Esophagus squamous epithelium (tissue), 5 donors: ENCODE data around the gene CYB561A3. TPM values are rescaled to one million over a fixed set of nuclear protein-coding genes. Genes with fewer than 3 reads are reported as not detected.

Experiments
- DNase-seq: peaks from one replicate; lab custom pipeline; 2025; lab: John Stamatoyannopoulos, UW
- H3K27ac ChIP-seq, 4 donors: fragments of 200-600 bp; sonication (generic); one replicate each; pipeline ENCODE4 v1.5.1; 2016 to 2019; ENCODE audit warnings: mild to moderate bottlenecking in 1 of 4
- H3K27me3 ChIP-seq, 4 donors: fragments of 200-600 bp; sonication (generic); 1 replicate in 3 of 4; 2 replicates in 1 of 4; pipeline versions ENCODE4 v1.5.1 to v1.6.0; 2017 to 2021; ENCODE audit warnings: antibody characterized with exemption in 1 of 4
- H3K36me3 ChIP-seq, 3 donors: fragments of 200-600 bp; sonication (generic); one replicate each; pipeline ENCODE4 v1.5.1; 2016 to 2019
- H3K4me1 ChIP-seq, 3 donors: fragments of 200-600 bp; sonication (generic); one replicate each; pipeline ENCODE4 v1.5.1; 2017 to 2019
- H3K4me3 ChIP-seq, 4 donors: fragments of 200-600 bp; sonication (generic); 1 replicate in 3 of 4; 2 replicates in 1 of 4; pipeline ENCODE4 v1.5.1; 2016 to 2019; ENCODE audit warnings: mild to moderate bottlenecking in 2 of 4, moderate library complexity in 1 of 4
- H3K9me3 ChIP-seq, 3 donors: fragments of 200-600 bp; sonication (generic); one replicate each; pipeline ENCODE4 v1.5.1; 2016 to 2019
- POLR2A ChIP-seq, 4 donors: fragments of 450-650 bp; IDR thresholded peaks; one replicate each; pipeline ENCODE4 v1.6.1; 2017; ENCODE audit warnings: antibody characterized with exemption in 4 of 4, mild to moderate bottlenecking in 4 of 4, moderate library complexity in 3 of 4
- WGBS, 2 donors: methylation state at CpG; one replicate each; pipeline ENCODE4 v1.1.5; 2018; 5-methylcytosine and 5-hydroxymethylcytosine counted together
- intact Hi-C: fragments of 100-400 bp; cut with DNase I; formaldehyde crosslinking; loops from one replicate; pipeline ENCODE4 v1.15.0; 2022
- total RNA-seq, 4 donors: library from RNA; depleted of rRNA; stranded (reverse); fragments of >200 nt; gene quantifications; one replicate each; pipeline ENCODE4 v1.1.0, GENCODE V29; 2016
- donor health status: DM: yes; HTN: yes; CAD: no.

CYB561A3 gene
- total RNA-seq, 4 donors from 2014 or later, result 23.9 to 44.3 (median 27.9) TPM

DNA sequence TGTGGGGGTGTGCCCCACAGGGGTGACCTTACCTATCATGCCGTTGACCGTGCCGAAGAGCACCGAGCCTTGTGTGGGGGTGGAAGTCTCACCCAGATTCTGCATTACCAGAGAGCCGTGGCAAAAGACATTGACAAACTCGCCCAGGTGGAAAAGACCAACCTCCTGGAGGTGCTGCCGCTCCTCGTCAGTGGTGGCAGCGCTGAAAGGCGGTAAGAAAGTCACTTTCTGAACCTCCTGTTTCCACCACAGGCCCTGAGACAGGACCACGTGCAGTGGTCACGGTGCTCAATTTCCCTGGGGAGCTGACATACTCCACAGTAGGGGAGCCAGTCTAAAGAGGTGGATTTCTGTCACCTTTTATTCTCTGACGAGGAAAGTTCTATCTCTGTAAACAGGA, 59.1 kb downstream of the CYB561A3 start:
- H3K9me3 ChIP-seq, result no peaks in the 10 kb centered on the region
- DNase-seq, result no peak
- H3K4me1 ChIP-seq, result peaks cover 0 to 14% (median 12%) of the 10 kb centered on the region in 3 donors
- peaks cover 21 to 91% (median 46%) of the 10 kb centered on the region in 3 donors for H3K36me3 ChIP-seq
- H3K27me3 ChIP-seq, result no peaks in the 10 kb centered on the region
- H3K4me3 ChIP-seq, result no peak overlapping the region
- intact Hi-C loops, result no loop called here
- WGBS, 2 donors, result 91 to 94% methylated on average over 4 to 8 of the region's 13 CpGs
- TF ChIP-seq POLR2A (IDR thresholded peaks at IDR 0.05), result no peak
- no peak overlapping the region for H3K27ac ChIP-seq

Other genes starting within 250 kb of the CYB561A3 start
- gene VPS37C, start 200.5 kb downstream of the CYB561A3 start, total RNA-seq, result 10 to 100 TPM; 12.6 to 23.5 (median 18.0) TPM
- not detected for gene PGA3, start 158.4 kb downstream of the CYB561A3 start, total RNA-seq
- 1 to 10 TPM in 1 of 4 donors, not detected in 3; 1.3 TPM for gene PGA4, start 139.5 kb downstream of the CYB561A3 start, total RNA-seq
- under 1 TPM in 2 of 4 donors, not detected in 2; 0.19 to 0.22 TPM for gene PGA5, start 120.7 kb downstream of the CYB561A3 start, total RNA-seq
- 1 to 10 TPM in 1 of 4 donors, under 1 TPM in 3; 0.09 to 1.5 (median 0.30) TPM for gene VWCE, start 66.6 kb downstream of the CYB561A3 start, total RNA-seq
- 100 to 1,000 TPM in 3 of 4 donors, 10 to 100 TPM in 1; 98.9 to 146 (median 127) TPM for gene DDB1, start 28.8 kb downstream of the CYB561A3 start, total RNA-seq
- gene TKFC, start 28.7 kb downstream of the CYB561A3 start, total RNA-seq, result 10 to 100 TPM; 19.8 to 29.2 (median 26.4) TPM
- 10 to 100 TPM; 14.6 to 28.1 (median 20.7) TPM for gene TMEM138, start 492 bp upstream of the CYB561A3 start, total RNA-seq
- 10 to 100 TPM in 2 of 4 donors, 1 to 10 TPM in 2; 4.4 to 22.7 (median 11.6) TPM for gene TMEM216, start 30.7 kb upstream of the CYB561A3 start, total RNA-seq
- 10 to 100 TPM; 24.4 to 44.1 (median 34.3) TPM for gene CPSF7, start 68.1 kb upstream of the CYB561A3 start, total RNA-seq
- 10 to 100 TPM; 26.0 to 62.9 (median 43.7) TPM for gene SDHAF2, start 68.2 kb upstream of the CYB561A3 start, total RNA-seq
- 1 to 10 TPM in 1 of 4 donors, under 1 TPM in 1, not detected in 2; 0.76 to 1.3 TPM for gene LRRC10B, start 146.9 kb upstream of the CYB561A3 start, total RNA-seq
- 1 to 10 TPM; 1.6 to 2.9 (median 1.9) TPM for gene SYT7, start 219.2 kb upstream of the CYB561A3 start, total RNA-seq